Right cardiac atrium (tissue), 5 donors: ENCODE data around the gene KRTAP9-8. TPM values are rescaled to one million over a fixed set of nuclear protein-coding genes. Genes with fewer than 3 reads are reported as not detected.

Experiments used
- ATAC-seq, 2 donors: fragments of 200-7000 bp; cut with Tn5 transposase; one replicate each; pipeline versions ENCODE4 v1.8.0 to v1.9.1; 2020; ENCODE audit warnings: moderate library complexity in 2 of 2, mild to moderate bottlenecking in 1 of 2
- DNase-seq, 3 donors: peaks; one replicate each; pipeline ENCODE4 v3.0.0-alpha.2; 2020
- H3K27ac ChIP-seq: one replicate; pipeline ENCODE4 v1.5.1; 2013; ENCODE audit warnings: mild to moderate bottlenecking, low read length, control low read depth, moderate library complexity
- H3K27me3 ChIP-seq: one replicate; pipeline ENCODE4 v1.6.1; 2013; ENCODE audit not compliant: control insufficient read depth, insufficient read depth
- H3K4me1 ChIP-seq: one replicate; pipeline ENCODE4 v1.6.1; 2013; ENCODE audit warnings: low read length; ENCODE audit not compliant: control insufficient read depth, insufficient read depth
- H3K4me3 ChIP-seq: one replicate; pipeline ENCODE4 v1.5.1; 2013; ENCODE audit warnings: low read length, control low read depth
- H3K9me3 ChIP-seq: one replicate; pipeline ENCODE4 v1.6.1; 2013; ENCODE audit warnings: low read length; ENCODE audit not compliant: control insufficient read depth
- WGBS: extraction: QIAGEN DNeasy Blood & Tissue Kit; methylation state at CpG from one replicate; pipeline ENCODE4 v1.1.7; 2013; 5-methylcytosine and 5-hydroxymethylcytosine counted together
- intact Hi-C, 4 donors: fragments of 100-400 bp; cut with DNase I; formaldehyde crosslinking; loops; one replicate each; pipeline versions ENCODE4 v1.11.0 to v1.14.0; 2022 to 2023
- polyA plus RNA-seq: library from polyadenylated mRNA; stranded (reverse); fragments of 200-250 nt; gene quantifications from one replicate; pipeline ENCODE4 v1.2.3, GENCODE V29; 2013
- total RNA-seq, 4 donors: library from RNA; stranded (reverse); fragmentation: NEBNext Ultra II Directional; extraction: Animal tissue kit (Norgen Biotek cat#: 25700); gene quantifications; one replicate each; pipeline ENCODE4 v1.2.1, GENCODE V29; 2021
- donor health status: healthy with polysubstance abuse.
- donor health status: DM: no; HTN: yes; CAD: no.
- donor health status: DM: no; HTN: no; CAD: no.
- donor health status: DM: no; HTN: yes; CAD: no; lungs with severe emphysema.
- donor health status: DM: yes; HTN: yes; CAD: no.

The KRTAP9-8 gene
- total and polyA plus RNA-seq, 5 donors, result not detected

- ATAC-seq (no peak), DNase-seq (no peak)
- Histone ChIP-seq H3K4me3 (no peak overlapping the region), H3K27me3 (peaks cover 3% of the 10 kb centered on the region), H3K4me1 (no peaks in the 10 kb centered on the region), H3K9me3 (no peaks in the 10 kb centered on the region), H3K27ac (no peak overlapping the region)
- intact Hi-C loops, result no loop called here
- WGBS, result 35% methylated on average over 2 of the region's 2 CpGs
These were observed 46.7 kb downstream of the KRTAP9-8 start for GRCh38 chr17:41284546-41284945.

DNA sequence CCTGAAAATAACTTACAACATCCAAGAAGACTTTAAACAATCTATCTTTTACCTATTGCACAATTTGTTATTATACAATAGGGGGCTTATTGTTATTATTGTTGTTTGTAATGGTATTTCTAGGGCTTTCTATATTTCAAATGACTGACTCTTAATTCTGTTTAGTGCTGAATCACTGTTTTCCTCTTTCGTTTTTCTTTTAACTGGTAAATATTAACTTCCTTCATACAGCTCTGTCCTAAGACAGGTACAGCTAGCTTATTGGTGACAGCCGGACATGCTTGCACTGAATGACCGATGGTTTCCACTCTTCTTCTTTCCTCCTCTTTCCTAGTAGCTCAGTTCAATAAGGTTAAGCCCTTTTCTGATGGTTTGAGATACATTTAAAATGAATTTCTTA lies 49.3 kb downstream of the KRTAP9-8 start:
- 79% methylated on average over 3 of the region's 3 CpGs for WGBS
- no peak overlapping the region for H3K27ac ChIP-seq
- no peak for DNase-seq
- ATAC-seq, result no peak
- no peaks in the 10 kb centered on the region for H3K4me1 ChIP-seq
- no peak overlapping the region for H3K4me3 ChIP-seq
- no peaks in the 10 kb centered on the region for H3K9me3 ChIP-seq
- H3K27me3 ChIP-seq, result no peaks in the 10 kb centered on the region
- intact Hi-C loops, result no loop called here

Other genes with a start within 250 kb of the KRTAP9-8 start
Only the 30 nearest of the 41 such genes appear.
- not detected for gene KRTAP2-2, start 182.8 kb upstream of the KRTAP9-8 start, total RNA-seq
- gene KRTAP2-2, start 182.8 kb upstream of the KRTAP9-8 start, polyA plus RNA-seq, result not detected
- not detected for gene KRTAP2-3, start 177.9 kb upstream of the KRTAP9-8 start, total RNA-seq
- gene KRTAP2-3, start 177.9 kb upstream of the KRTAP9-8 start, polyA plus RNA-seq, result not detected
- gene KRTAP2-4, start 172.1 kb upstream of the KRTAP9-8 start, total RNA-seq, result not detected
- not detected for gene KRTAP2-4, start 172.1 kb upstream of the KRTAP9-8 start, polyA plus RNA-seq
- not detected for gene KRTAP4-7, start 153.8 kb upstream of the KRTAP9-8 start, total RNA-seq
- not detected for gene KRTAP4-7, start 153.8 kb upstream of the KRTAP9-8 start, polyA plus RNA-seq
- gene KRTAP4-8, start 139.9 kb upstream of the KRTAP9-8 start, total RNA-seq, result not detected
- not detected for gene KRTAP4-8, start 139.9 kb upstream of the KRTAP9-8 start, polyA plus RNA-seq
- gene KRTAP4-16, start 135.8 kb upstream of the KRTAP9-8 start, total RNA-seq, result not detected
- gene KRTAP4-16, start 135.8 kb upstream of the KRTAP9-8 start, polyA plus RNA-seq, result not detected
- not detected for gene KRTAP4-9, start 132.6 kb upstream of the KRTAP9-8 start, total RNA-seq
- not detected for gene KRTAP4-9, start 132.6 kb upstream of the KRTAP9-8 start, polyA plus RNA-seq
- not detected for gene KRTAP4-11, start 119.6 kb upstream of the KRTAP9-8 start, total RNA-seq
- gene KRTAP4-11, start 119.6 kb upstream of the KRTAP9-8 start, polyA plus RNA-seq, result not detected
- gene KRTAP4-12, start 113.8 kb upstream of the KRTAP9-8 start, total RNA-seq, result not detected
- not detected for gene KRTAP4-12, start 113.8 kb upstream of the KRTAP9-8 start, polyA plus RNA-seq
- not detected for gene KRTAP4-6, start 97.5 kb upstream of the KRTAP9-8 start, total RNA-seq
- not detected for gene KRTAP4-6, start 97.5 kb upstream of the KRTAP9-8 start, polyA plus RNA-seq
- not detected for gene KRTAP4-5, start 88.2 kb upstream of the KRTAP9-8 start, total RNA-seq
- gene KRTAP4-5, start 88.2 kb upstream of the KRTAP9-8 start, polyA plus RNA-seq, result not detected
- gene KRTAP4-4, start 77.3 kb upstream of the KRTAP9-8 start, total RNA-seq, result not detected
- not detected for gene KRTAP4-4, start 77.3 kb upstream of the KRTAP9-8 start, polyA plus RNA-seq
- gene KRTAP4-3, start 69.8 kb upstream of the KRTAP9-8 start, total RNA-seq, result not detected
- not detected for gene KRTAP4-3, start 69.8 kb upstream of the KRTAP9-8 start, polyA plus RNA-seq
- gene KRTAP4-2, start 59.8 kb upstream of the KRTAP9-8 start, total RNA-seq, result not detected
- gene KRTAP4-2, start 59.8 kb upstream of the KRTAP9-8 start, polyA plus RNA-seq, result not detected
- gene KRTAP4-1, start 53.1 kb upstream of the KRTAP9-8 start, total RNA-seq, result not detected
- gene KRTAP4-1, start 53.1 kb upstream of the KRTAP9-8 start, polyA plus RNA-seq, result not detected
- gene KRTAP9-1, start 48.1 kb upstream of the KRTAP9-8 start, total RNA-seq, result not detected
- gene KRTAP9-1, start 48.1 kb upstream of the KRTAP9-8 start, polyA plus RNA-seq, result not detected
- not detected for gene KRTAP9-2, start 11.4 kb upstream of the KRTAP9-8 start, total RNA-seq
- gene KRTAP9-2, start 11.4 kb upstream of the KRTAP9-8 start, polyA plus RNA-seq, result not detected
- not detected for gene KRTAP9-3, start 5.5 kb upstream of the KRTAP9-8 start, total RNA-seq
- gene KRTAP9-3, start 5.5 kb upstream of the KRTAP9-8 start, polyA plus RNA-seq, result not detected
- not detected for gene KRTAP9-4, start 11.7 kb downstream of the KRTAP9-8 start, total RNA-seq
- gene KRTAP9-4, start 11.7 kb downstream of the KRTAP9-8 start, polyA plus RNA-seq, result not detected
- not detected for gene KRTAP9-9, start 17.4 kb downstream of the KRTAP9-8 start, total RNA-seq
- gene KRTAP9-9, start 17.4 kb downstream of the KRTAP9-8 start, polyA plus RNA-seq, result not detected
- not detected for gene KRTAP9-6, start 27.4 kb downstream of the KRTAP9-8 start, total RNA-seq
- gene KRTAP9-6, start 27.4 kb downstream of the KRTAP9-8 start, polyA plus RNA-seq, result not detected
- gene KRTAP9-7, start 37.7 kb downstream of the KRTAP9-8 start, total RNA-seq, result not detected
- gene KRTAP9-7, start 37.7 kb downstream of the KRTAP9-8 start, polyA plus RNA-seq, result not detected
- gene KRTAP29-1, start 64.9 kb downstream of the KRTAP9-8 start, total RNA-seq, result not detected
- not detected for gene KRTAP29-1, start 64.9 kb downstream of the KRTAP9-8 start, polyA plus RNA-seq
- gene KRTAP16-1, start 71.3 kb downstream of the KRTAP9-8 start, total RNA-seq, result not detected
- not detected for gene KRTAP16-1, start 71.3 kb downstream of the KRTAP9-8 start, polyA plus RNA-seq
- gene KRTAP17-1, start 77.7 kb downstream of the KRTAP9-8 start, total RNA-seq, result not detected
- gene KRTAP17-1, start 77.7 kb downstream of the KRTAP9-8 start, polyA plus RNA-seq, result not detected
- gene KRT33A, start 112.8 kb downstream of the KRTAP9-8 start, total RNA-seq, result not detected
- not detected for gene KRT33A, start 112.8 kb downstream of the KRTAP9-8 start, polyA plus RNA-seq
- gene KRT33B, start 131.8 kb downstream of the KRTAP9-8 start, total RNA-seq, result not detected
- not detected for gene KRT33B, start 131.8 kb downstream of the KRTAP9-8 start, polyA plus RNA-seq
- gene KRT34, start 144.3 kb downstream of the KRTAP9-8 start, total RNA-seq, result not detected
- not detected for gene KRT34, start 144.3 kb downstream of the KRTAP9-8 start, polyA plus RNA-seq
- gene KRT31, start 159.6 kb downstream of the KRTAP9-8 start, total RNA-seq, result not detected
- not detected for gene KRT31, start 159.6 kb downstream of the KRTAP9-8 start, polyA plus RNA-seq
- gene KRT37, start 186.6 kb downstream of the KRTAP9-8 start, total RNA-seq, result not detected
- not detected for gene KRT37, start 186.6 kb downstream of the KRTAP9-8 start, polyA plus RNA-seq